Subcutaneous adipose tissue (tissue), 4 donors: ENCODE data around the gene UFD1. TPM values are rescaled to one million over a fixed set of nuclear protein-coding genes. Genes with fewer than 3 reads are reported as not detected.

Experiments
- CTCF ChIP-seq: fragments of 450-650 bp; IDR thresholded peaks from one replicate; pipeline ENCODE4 v1.5.1; 2016; ENCODE audit warnings: low read depth, mild to moderate bottlenecking, control low read depth, antibody characterized with exemption, moderate library complexity
- total RNA-seq, 4 donors: library from RNA; depleted of rRNA; stranded (reverse); fragments of >200 nt; gene quantifications; one replicate each; pipeline ENCODE4 v1.1.0, GENCODE V29; 2016

The UFD1 gene
- total RNA-seq, 4 donors from 2014 or later, result 33.9 to 43.6 (median 35.4) TPM

- TF ChIP-seq CTCF, result no peak
Observed at GRCh38 chr22:19432133-19432851, 46.7 kb downstream of the UFD1 start, which contains the start of gene MRPL40. Gene MRPL40 (plus strand): TSS chr22:19432545. CDS start chr22:19432555, 10 bp downstream.

- TF ChIP-seq CTCF, result no peak
Observed at GRCh38 chr22:19431649-19432132, 47.3 kb downstream of the UFD1 start, which contains the start of gene HIRA. Gene HIRA (minus strand): TSS chr22:19431733. CDS start chr22:19431476, 257 bp downstream.

- no peak for TF ChIP-seq CTCF
Observed at GRCh38 chr22:19430890-19431541, 48.0 kb downstream of the UFD1 start.

- TF ChIP-seq CTCF, result no peak
Observed at GRCh38 chr22:19429950-19430889, 48.8 kb downstream of the UFD1 start.

GRCh38 chr22:19424186-19424500 lies 54.9 kb downstream of the UFD1 start:
- TF ChIP-seq CTCF, result no peak

GRCh38 chr22:19422440-19423301 lies 56.3 kb downstream of the UFD1 start:
- TF ChIP-seq CTCF, result no peak
